Smooth muscle cell (in vitro differentiated cells): ENCODE results near the gene NOS1. TPM values are rescaled to one million over a fixed set of nuclear protein-coding genes. Genes with fewer than 3 reads are reported as not detected.

ENCODE experiments used
- DNase-seq: peaks from one replicate; lab custom pipeline; 2025; ENCODE audit not compliant: unreplicated experiment; lab: John Stamatoyannopoulos, UW
- H2AFZ ChIP-seq: fragments of 200-600 bp; sonication (generic); 2 replicates; pipeline ENCODE4 v1.6.0; 2016; ENCODE audit warnings: antibody characterized with exemption, low read depth, mild to moderate bottlenecking
- H3F3A ChIP-seq: fragments of 200-600 bp; sonication (generic); 2 replicates; pipeline ENCODE4 v1.6.0; 2017; ENCODE audit warnings: antibody characterized with exemption, low read depth
- H3K27ac ChIP-seq: fragments of 200-600 bp; sonication (generic); 2 replicates; pipeline ENCODE4 v1.5.1; 2016; ENCODE audit warnings: low read depth, mild to moderate bottlenecking
- H3K27me3 ChIP-seq: fragments of 200-600 bp; sonication (generic); 2 replicates; pipeline ENCODE4 v1.6.1; 2016; ENCODE audit warnings: low read depth, mild to moderate bottlenecking
- H3K36me3 ChIP-seq: fragments of 200-600 bp; sonication (generic); 2 replicates; pipeline ENCODE4 v1.5.1; 2016; ENCODE audit warnings: low read depth
- H3K4me1 ChIP-seq: fragments of 200-600 bp; sonication (generic); 2 replicates; pipeline ENCODE4 v1.5.1; 2016; ENCODE audit warnings: low read depth
- H3K4me2 ChIP-seq: fragments of 200-600 bp; sonication (generic); 2 replicates; pipeline ENCODE4 v1.6.0; 2016; ENCODE audit warnings: mild to moderate bottlenecking
- H3K4me3 ChIP-seq: fragments of 200-600 bp; sonication (generic); 2 replicates; pipeline ENCODE4 v1.5.1; 2016; ENCODE audit warnings: mild to moderate bottlenecking
- H3K79me2 ChIP-seq: fragments of 200-600 bp; sonication (generic); 2 replicates; pipeline ENCODE4 v1.6.0; 2016; ENCODE audit warnings: low read depth, mild to moderate bottlenecking
- H3K9ac ChIP-seq: fragments of 200-600 bp; sonication (generic); 2 replicates; pipeline ENCODE4 v1.6.0; 2016; ENCODE audit warnings: low read depth
- H3K9me3 ChIP-seq: fragments of 200-600 bp; sonication (generic); replicated peaks from 2 replicates; pipeline ENCODE4 v1.5.1; 2016; ENCODE audit warnings: low read depth
- H4K20me1 ChIP-seq: fragments of 200-600 bp; sonication (generic); 2 replicates; pipeline ENCODE4 v1.6.0; 2016; ENCODE audit warnings: low read depth
- CTCF ChIP-seq: fragments of 200-600 bp; sonication (generic); IDR thresholded peaks from 2 replicates; pipeline ENCODE4 v1.5.1; 2017; ENCODE audit warnings: borderline replicate concordance, mild to moderate bottlenecking, antibody characterized with exemption; ENCODE audit not compliant: insufficient read depth, poor library complexity, severe bottlenecking
- WGBS: methylation state at CpG from one replicate; pipeline ENCODE4 v1.1.7; 2016; ENCODE audit warnings: low lambda C conversion rate; 5-methylcytosine and 5-hydroxymethylcytosine counted together
- polyA plus RNA-seq: library from polyadenylated mRNA; unstranded; fragments of >200 nt; fragmentation: Nextera tagmentation; extraction: Ambion mirVana; gene quantifications from 2 replicates; pipeline ENCODE4 v1.2.1, GENCODE V29; 2016
- total RNA-seq: library from RNA; depleted of rRNA; stranded (reverse); fragments of >200 nt; gene quantifications from 2 replicates; pipeline ENCODE4 v1.2.3, GENCODE V29; 2014

The NOS1 gene
- total and polyA plus RNA-seq, 2 experiments from 2014 or later = 0.09 TPM; not detected in 1

- H3F3A ChIP-seq = no peaks in the 10 kb centered on the region
- H3K4me3 ChIP-seq = no peak overlapping the region
- H3K4me2 ChIP-seq = no peak overlapping the region
- H3K4me1 ChIP-seq = no peaks in the 10 kb centered on the region
- DNase-seq = no peak
- no peaks in the 10 kb centered on the region for H3K79me2 ChIP-seq
- no peak overlapping the region for H3K9ac ChIP-seq
- H3K27ac ChIP-seq = no peak overlapping the region
- H4K20me1 ChIP-seq = no peaks in the 10 kb centered on the region
- no peaks in the 10 kb centered on the region for H3K36me3 ChIP-seq
- H3K9me3 ChIP-seq = no peaks in the 10 kb centered on the region
- WGBS = 59% methylated on average over 4 of the region's 4 CpGs
- H3K27me3 ChIP-seq = no peaks in the 10 kb centered on the region
- no peak overlapping the region for H2AFZ ChIP-seq
- TF ChIP-seq CTCF = no peak
Observed at GRCh38 chr12:117313926-117314325, 47.5 kb downstream of the NOS1 start.

- Histone ChIP-seq H3K4me3 (no peak overlapping the region), H3K36me3 (no peaks in the 10 kb centered on the region), H3F3A (no peaks in the 10 kb centered on the region), H2AFZ (no peak overlapping the region), H3K27me3 (no peaks in the 10 kb centered on the region), H3K9me3 (no peaks in the 10 kb centered on the region), H3K79me2 (no peaks in the 10 kb centered on the region), H3K27ac (no peak overlapping the region), H3K9ac (no peak overlapping the region), H4K20me1 (no peaks in the 10 kb centered on the region), H3K4me1 (no peaks in the 10 kb centered on the region), H3K4me2 (no peak overlapping the region)
- 64% methylated on average over 3 of the region's 3 CpGs for WGBS
- TF ChIP-seq CTCF = no peak
- no peak for DNase-seq
Observed at GRCh38 chr12:117312770-117313169, 48.7 kb downstream of the NOS1 start.

- TF ChIP-seq CTCF = no peak
- 92% methylated on average over 11 of the region's 11 CpGs for WGBS
- Histone ChIP-seq H3F3A (no peaks in the 10 kb centered on the region), H3K4me2 (no peak overlapping the region), H3K27me3 (no peaks in the 10 kb centered on the region), H3K4me1 (no peaks in the 10 kb centered on the region), H3K36me3 (no peaks in the 10 kb centered on the region), H2AFZ (no peak overlapping the region), H4K20me1 (no peaks in the 10 kb centered on the region), H3K9ac (no peak overlapping the region), H3K79me2 (no peaks in the 10 kb centered on the region), H3K27ac (no peak overlapping the region), H3K9me3 (no peaks in the 10 kb centered on the region), H3K4me3 (no peak overlapping the region)
- DNase-seq = no peak
Observed at GRCh38 chr12:117309276-117309925, 52.0 kb downstream of the NOS1 start.

GRCh38 chr12:117300174-117300573 is 61.3 kb downstream of the NOS1 start:
- Histone ChIP-seq H3K79me2 (no peaks in the 10 kb centered on the region), H3F3A (no peaks in the 10 kb centered on the region)

More at GRCh38 chr12:117300174-117300573, 61.3 kb downstream of the NOS1 start:
- no peaks in the 10 kb centered on the region for H3K27me3 ChIP-seq
- TF ChIP-seq CTCF = no peak
- no peaks in the 10 kb centered on the region for H3K36me3 ChIP-seq
- H3K4me2 ChIP-seq = no peak overlapping the region
- no peak for DNase-seq
- no peaks in the 10 kb centered on the region for H3K9me3 ChIP-seq
- H3K4me3 ChIP-seq = no peak overlapping the region
- H4K20me1 ChIP-seq = no peaks in the 10 kb centered on the region
- 94% methylated on average over 4 of the region's 4 CpGs for WGBS
- H3K27ac ChIP-seq = no peak overlapping the region
- H3K4me1 ChIP-seq = no peaks in the 10 kb centered on the region
- no peak overlapping the region for H3K9ac ChIP-seq
- H2AFZ ChIP-seq = no peak overlapping the region
